Spleen (tissue), 11 donors: ENCODE data around the gene ZIC5. TPM values are rescaled to one million over a fixed set of nuclear protein-coding genes. Genes with fewer than 3 reads are reported as not detected.
A peak's percentile ranks its signal among the peaks of the same experiment; 100 is the strongest.

Source experiments
- DNase-seq: peaks from one replicate; pipeline ENCODE4 v3.0.0-alpha.2; 2020
- H3K27ac ChIP-seq, 8 donors: fragments of 200-600 bp; sonication (generic) in 7 of 8; 1 replicate in 4 of 8; 2 replicates in 4 of 8; pipeline versions ENCODE4 v1.5.0 to v1.8.0; 2016 to 2021; ENCODE audit warnings: inconsistent platforms in 4 of 8, mild to moderate bottlenecking in 4 of 8, moderate library complexity in 1 of 8
- H3K27me3 ChIP-seq, 7 donors: fragments of 200-600 bp; sonication (generic) in 6 of 7; replicated peaks in 1 of 7; 1 replicate in 4 of 7; 2 replicates in 3 of 7; pipeline versions ENCODE4 v1.5.0 to v1.8.0; 2016 to 2021; ENCODE audit warnings: inconsistent platforms in 3 of 7, mild to moderate bottlenecking in 1 of 7
- H3K36me3 ChIP-seq, 6 donors: fragments of 200-600 bp; sonication (generic) in 5 of 6; 1 replicate in 4 of 6; 2 replicates in 2 of 6; pipeline versions ENCODE4 v1.5.0 to v1.8.0; 2016 to 2021; ENCODE audit warnings: inconsistent platforms in 2 of 6
- H3K4me1 ChIP-seq, 6 donors: fragments of 200-600 bp; sonication (generic) in 5 of 6; 1 replicate in 3 of 6; 2 replicates in 3 of 6; pipeline versions ENCODE4 v1.5.0 to v1.8.0; 2016 to 2021; ENCODE audit warnings: inconsistent platforms in 3 of 6
- H3K4me3 ChIP-seq, 8 donors: fragments of 200-600 bp; sonication (generic) in 7 of 8; 1 replicate in 4 of 8; 2 replicates in 4 of 8; pipeline versions ENCODE4 v1.5.0 to v1.8.0; 2016 to 2021; ENCODE audit warnings: inconsistent platforms in 4 of 8, mild to moderate bottlenecking in 4 of 8, moderate library complexity in 2 of 8
- H3K9me3 ChIP-seq, 8 donors: fragments of 200-600 bp; sonication (generic) in 7 of 8; 1 replicate in 4 of 8; 2 replicates in 4 of 8; pipeline versions ENCODE4 v1.5.0 to v1.8.0; 2016 to 2021; ENCODE audit warnings: inconsistent platforms in 4 of 8
- POLR2A ChIP-seq, 3 donors: fragments of 450-650 bp; IDR thresholded peaks; one replicate each; pipeline ENCODE4 v1.5.1; 2017; ENCODE audit warnings: antibody characterized with exemption in 3 of 3, mild to moderate bottlenecking in 1 of 3
- POLR2AphosphoS5 ChIP-seq, 3 donors: sonication (generic); formaldehyde crosslinking; IDR thresholded peaks; one replicate each; pipeline ENCODE4 v1.5.1; 2017; ENCODE audit warnings: antibody characterized with exemption in 3 of 3
- WGBS, 5 donors: extraction: QIAGEN DNeasy Blood & Tissue Kit in 3 of 5; methylation state at CpG; one replicate each; pipeline versions ENCODE4 v1.1.5 to v1.1.7; 2013 to 2018; 5-methylcytosine and 5-hydroxymethylcytosine counted together
- intact Hi-C: fragments of 100-400 bp; cut with DNase I; formaldehyde crosslinking; loops from one replicate; pipeline ENCODE4 v1.15.0; 2023; ENCODE audit warnings: low total_unique reads
- polyA plus RNA-seq, 3 donors: library from polyadenylated mRNA; stranded (reverse); fragments of 200-250 nt; gene quantifications; one replicate each; pipeline ENCODE4 v1.2.1, GENCODE V29; 2013
- total RNA-seq, 7 donors: library from RNA; depleted of rRNA in 3 of 7; stranded (reverse); fragments of >200 nt in 3 of 7; fragmentation: NEBNext Ultra II Directional in 4 of 7; extraction: Animal tissue kit (Norgen Biotek cat#: 25700) in 4 of 7; gene quantifications; one replicate each; pipeline versions ENCODE4 v1.1.0 to v1.2.1, GENCODE V29; 2016 to 2021
- TF ChIP-seq, protein P1 (sequence below), 11 experiments: fragments of 200-600 bp in 7 of 11; fragments of 450-650 bp in 4 of 11; sonication (generic) in 4 of 11; IDR thresholded peaks in 8 of 11; conservative IDR thresholded peaks in 3 of 11; 1 replicate in 7 of 11; 2 replicates in 4 of 11; pipeline versions ENCODE4 v1.4.0 to v1.8.0; 2016 to 2021; ENCODE audit warnings: antibody characterized with exemption in 11 of 11, inconsistent platforms in 4 of 11, mild to moderate bottlenecking in 1 of 11
- donor health status: healthy with polysubstance abuse.
- donor health status: DM: no; HTN: no; CAD: no; lungs with moderate emphysema.
- donor health status: DM: no; HTN: no; CAD: no.
- donor health status: Bipolar disorder and iron deficiency.
- donor health status: healthy.
- donor health status: DM: no; HTN: no; CAD: no.
- donor health status: DM: yes; HTN: yes; CAD: no.

ZIC5 gene
- total and polyA plus RNA-seq, 10 donors: not detected

DNA sequence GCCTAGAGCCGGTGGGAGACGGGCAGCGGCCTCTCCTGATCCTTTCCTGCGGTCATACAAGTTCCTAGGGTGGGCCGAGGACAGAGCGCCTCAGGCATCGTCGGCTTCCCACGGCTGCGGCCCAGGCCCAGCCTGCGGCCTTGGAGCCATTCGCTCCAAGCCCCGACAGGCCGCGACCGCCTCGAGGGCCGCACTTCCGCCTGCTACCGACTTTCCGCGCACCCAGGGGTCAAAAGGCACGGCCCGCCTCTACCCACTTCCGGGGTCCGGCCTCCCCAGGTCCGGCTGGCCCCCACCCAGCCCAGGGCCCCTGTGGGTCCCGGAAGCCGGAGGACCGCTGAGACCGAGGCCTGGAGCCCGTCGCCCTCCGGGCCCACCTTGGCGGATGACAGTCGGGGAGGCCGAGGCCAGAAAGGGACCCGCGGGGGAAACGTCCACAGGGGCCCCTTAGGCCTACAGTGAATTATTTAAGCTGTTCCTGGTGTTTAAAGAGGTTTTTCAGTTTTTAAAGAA, 26.2 kb upstream of the ZIC5 start:
- Histone ChIP-seq H3K4me1 (peaks cover 0 to 15% (median 5%) of the 10 kb centered on the region in 6 donors), H3K4me3 (peak overlapping the region in 1 of 8 donors; percentile 9), H3K36me3 (no peaks in the 10 kb centered on the region), H3K9me3 (peaks cover 0 to 27% (median 0%) of the 10 kb centered on the region in 8 donors), H3K27me3 (peaks cover 11 to 100% (median 78%) of the 10 kb centered on the region in 7 donors), H3K27ac (no peak overlapping the region)
- DNase-seq: no peak
- 37 to 77% (median 37%) methylated on average over 11 to 40 of the region's 40 CpGs for WGBS, 5 donors
- TF ChIP-seq POLR2A (IDR thresholded peaks at IDR 0.05): no peak
- TF ChIP-seq POLR2AphosphoS5 (IDR thresholded peaks at IDR 0.05): no peak
- TF ChIP-seq, protein P1, sequence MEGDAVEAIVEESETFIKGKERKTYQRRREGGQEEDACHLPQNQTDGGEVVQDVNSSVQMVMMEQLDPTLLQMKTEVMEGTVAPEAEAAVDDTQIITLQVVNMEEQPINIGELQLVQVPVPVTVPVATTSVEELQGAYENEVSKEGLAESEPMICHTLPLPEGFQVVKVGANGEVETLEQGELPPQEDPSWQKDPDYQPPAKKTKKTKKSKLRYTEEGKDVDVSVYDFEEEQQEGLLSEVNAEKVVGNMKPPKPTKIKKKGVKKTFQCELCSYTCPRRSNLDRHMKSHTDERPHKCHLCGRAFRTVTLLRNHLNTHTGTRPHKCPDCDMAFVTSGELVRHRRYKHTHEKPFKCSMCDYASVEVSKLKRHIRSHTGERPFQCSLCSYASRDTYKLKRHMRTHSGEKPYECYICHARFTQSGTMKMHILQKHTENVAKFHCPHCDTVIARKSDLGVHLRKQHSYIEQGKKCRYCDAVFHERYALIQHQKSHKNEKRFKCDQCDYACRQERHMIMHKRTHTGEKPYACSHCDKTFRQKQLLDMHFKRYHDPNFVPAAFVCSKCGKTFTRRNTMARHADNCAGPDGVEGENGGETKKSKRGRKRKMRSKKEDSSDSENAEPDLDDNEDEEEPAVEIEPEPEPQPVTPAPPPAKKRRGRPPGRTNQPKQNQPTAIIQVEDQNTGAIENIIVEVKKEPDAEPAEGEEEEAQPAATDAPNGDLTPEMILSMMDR (IDR thresholded peaks at IDR 0.05 in 8 of 11, conservative IDR thresholded peaks at IDR 0.05 in 3 of 11): no peak
- intact Hi-C loops: no loop called here

DNA sequence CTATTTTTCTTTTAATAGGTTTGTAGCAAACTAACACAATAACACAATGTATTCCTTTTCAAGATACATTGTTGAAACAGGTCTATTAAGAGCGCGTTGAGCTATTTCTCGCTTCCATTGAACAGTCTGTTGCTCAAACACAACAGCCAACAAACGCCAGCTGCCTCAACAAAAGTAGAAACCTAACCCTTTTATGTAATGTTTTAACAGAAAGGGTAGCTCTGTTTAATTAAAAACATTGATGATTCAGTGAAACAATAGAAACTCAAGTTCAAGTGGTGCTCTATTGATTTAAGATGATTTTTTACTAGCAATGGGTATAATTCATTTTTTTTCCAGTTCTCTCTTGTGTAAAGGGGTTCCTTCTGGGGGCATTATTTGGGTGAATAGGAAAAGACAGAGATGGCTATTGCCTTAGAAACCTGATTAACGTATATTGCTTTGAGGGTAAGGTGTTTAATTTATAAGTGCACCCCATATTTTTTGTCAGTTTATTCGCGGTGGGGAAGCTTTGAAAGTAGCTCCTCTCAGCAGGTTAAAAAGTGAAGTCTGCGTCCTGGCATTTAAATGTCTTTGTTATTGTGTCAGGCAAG, 24.9 kb upstream of the ZIC5 start:
- TF ChIP-seq, protein P1 (IDR thresholded peaks at IDR 0.05 in 8 of 11, conservative IDR thresholded peaks at IDR 0.05 in 3 of 11): no peak
- no peak for TF ChIP-seq POLR2AphosphoS5 (IDR thresholded peaks at IDR 0.05)
- TF ChIP-seq POLR2A (IDR thresholded peaks at IDR 0.05): no peak
- no peak for DNase-seq

DNA sequence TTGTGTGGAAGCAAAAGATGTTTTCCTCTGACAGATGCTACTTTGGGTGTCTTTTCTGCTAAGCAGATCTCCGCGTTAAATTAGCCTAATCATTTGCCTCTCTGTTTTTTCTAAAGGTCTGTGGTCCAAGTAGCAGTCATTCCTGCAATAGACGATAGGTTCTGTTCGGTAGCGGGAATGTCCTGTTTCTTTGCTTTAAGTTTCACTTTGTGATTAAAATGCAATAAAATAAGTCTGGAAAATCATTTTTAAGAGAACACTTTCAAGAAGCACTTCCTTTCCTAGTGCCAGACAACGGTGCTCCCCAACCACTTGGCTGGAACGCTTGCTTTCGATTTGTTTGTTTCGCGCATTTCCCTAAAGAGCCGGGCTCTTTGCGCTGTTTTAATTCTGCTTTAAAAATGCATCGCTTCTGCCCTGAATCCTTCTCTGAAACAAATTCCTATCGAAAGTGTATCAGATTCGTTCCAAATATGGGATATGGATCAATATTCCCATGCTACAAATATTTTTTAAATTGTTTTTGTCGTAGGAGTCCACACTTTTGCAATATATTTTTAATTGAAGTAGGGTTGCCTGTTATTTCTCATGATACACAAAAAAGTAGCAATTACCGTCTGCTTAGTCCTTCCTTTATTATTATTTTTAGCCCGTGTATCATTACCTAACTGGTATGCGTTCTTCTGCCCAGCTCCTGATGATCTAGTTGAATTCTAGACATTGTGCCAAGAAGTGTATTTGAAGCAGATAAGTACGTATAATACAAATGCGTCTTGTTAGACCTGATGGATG, 24.2 kb upstream of the ZIC5 start:
- Histone ChIP-seq H3K4me3 (peak overlapping the region in 1 of 8 donors; percentile 35), H3K27me3 (peaks cover 22 to 100% (median 94%) of the 10 kb centered on the region in 7 donors), H3K9me3 (peaks cover 0 to 27% (median 0%) of the 10 kb centered on the region in 8 donors), H3K4me1 (peaks cover 0 to 27% (median 10%) of the 10 kb centered on the region in 6 donors), H3K36me3 (no peaks in the 10 kb centered on the region), H3K27ac (no peak overlapping the region)
- intact Hi-C loops: no loop called here
- no peak for DNase-seq
- TF ChIP-seq POLR2A (IDR thresholded peaks at IDR 0.05) (no peak), POLR2AphosphoS5 (IDR thresholded peaks at IDR 0.05) (peak in 1 of 3 donors; percentile 71)
- TF ChIP-seq, protein P1 (IDR thresholded peaks at IDR 0.05 in 8 of 11, conservative IDR thresholded peaks at IDR 0.05 in 3 of 11): no peak
- WGBS, 5 donors: 7 to 12% (median 10%) methylated on average over 21 of the region's 21 CpGs

More for the DNA sequence above, 24.9 kb upstream of the ZIC5 start:
- intact Hi-C loops: no loop called here
- Histone ChIP-seq H3K4me1 (peaks cover 0 to 21% (median 5%) of the 10 kb centered on the region in 6 donors), H3K9me3 (peaks cover 0 to 27% (median 0%) of the 10 kb centered on the region in 8 donors), H3K36me3 (no peaks in the 10 kb centered on the region), H3K4me3 (no peak overlapping the region), H3K27ac (no peak overlapping the region), H3K27me3 (peaks cover 15 to 100% (median 87%) of the 10 kb centered on the region in 7 donors)
- WGBS, 5 donors: 20 to 23% (median 21%) methylated on average over 8 of the region's 8 CpGs
